Activated CD8-positive, alpha-beta T cell treated with anti-CD3 and anti-CD28 coated beads for 36 hours (primary cell): ENCODE results near the gene LACRT. TPM values are rescaled to one million over a fixed set of nuclear protein-coding genes. Genes with fewer than 3 reads are reported as not detected.

ENCODE experiments used
- ATAC-seq: fragments of 200-7000 bp; cut with Tn5 transposase; one replicate; pipeline ENCODE4 v1.10.0; 2021; ENCODE audit warnings: mild to moderate bottlenecking, moderate library complexity
- CTCF ChIA-PET: fragments of 350-600 bp; sonication (Branson Sonifier 250); formaldehyde crosslinking; loops from one replicate; lab custom pipeline; 2021; ENCODE audit warnings: antibody characterized with exemption; lab: Charles Lee
- POLR2A ChIA-PET: fragments of 350-600 bp; sonication (Branson Sonifier 250); formaldehyde crosslinking; loops from one replicate; lab custom pipeline; 2021; ENCODE audit warnings: antibody characterized with exemption; lab: Charles Lee
- DNase-seq: peaks from one replicate; pipeline ENCODE4 v3.0.0-alpha.2; 2020
- H3K27ac Mint-ChIP-seq: one replicate; pipeline ENCODE4 v1.8.0; 2021; ENCODE audit warnings: mild to moderate bottlenecking, mixed read lengths
- H3K27me3 Mint-ChIP-seq: one replicate; pipeline ENCODE4 v1.8.0; 2021; ENCODE audit warnings: mixed read lengths
- H3K36me3 Mint-ChIP-seq: one replicate; pipeline ENCODE4 v1.8.0; 2021; ENCODE audit warnings: low read depth, mixed read lengths
- H3K4me1 Mint-ChIP-seq: one replicate; pipeline ENCODE4 v1.8.0; 2021; ENCODE audit warnings: low read depth, mixed read lengths
- H3K4me3 Mint-ChIP-seq: one replicate; pipeline ENCODE4 v1.8.0; 2021; ENCODE audit warnings: mild to moderate bottlenecking, moderate library complexity, mixed read lengths
- H3K9me3 Mint-ChIP-seq: one replicate; pipeline ENCODE4 v1.8.0; 2021; ENCODE audit warnings: mixed read lengths
- intact Hi-C: fragments of 100-400 bp; cut with micrococcal nuclease; formaldehyde crosslinking; loops from one replicate; pipeline ENCODE4 v1.10.0; 2022
- total RNA-seq, 2 experiments: library from RNA; stranded (reverse); gene quantifications; one replicate each; pipeline ENCODE4 v1.2.3, GENCODE V29; 2021
- TF ChIP-seq, protein P1 (sequence below): fragments of 200-600 bp; IDR thresholded peaks from one replicate; pipeline ENCODE4 v1.8.0; 2022; ENCODE audit warnings: antibody characterized with exemption, mild to moderate bottlenecking

LACRT gene
- total RNA-seq, 2 experiments from 2014 or later, result not detected

DNA sequence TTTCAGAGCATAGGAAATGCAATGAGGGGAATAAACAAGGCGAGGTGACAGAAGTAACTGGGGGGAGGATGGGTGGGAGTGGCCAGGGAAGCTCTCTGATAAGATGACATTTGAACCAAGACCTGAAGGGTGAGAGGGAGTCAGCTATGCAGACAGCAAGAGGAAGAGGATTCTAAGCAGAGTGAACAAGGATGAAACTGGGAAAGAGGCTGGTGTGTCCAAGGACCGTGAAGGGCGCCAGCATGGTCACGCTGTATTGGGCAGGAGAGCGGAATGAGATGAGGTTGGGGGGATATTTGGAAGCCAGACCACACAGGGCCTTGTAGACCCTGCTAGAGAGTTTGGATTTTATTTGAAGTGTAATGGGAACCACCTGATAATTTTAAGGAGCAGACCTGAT, 35.7 kb downstream of the LACRT start:
- no peak for DNase-seq
- no peak overlapping the region for H3K4me3 Mint-ChIP-seq
- intact Hi-C loops, result no loop called here
- H3K36me3 Mint-ChIP-seq, result no peaks in the 10 kb centered on the region
- no peaks in the 10 kb centered on the region for H3K9me3 Mint-ChIP-seq
- H3K27ac Mint-ChIP-seq, result no peak overlapping the region
- CTCF ChIA-PET, result interaction anchor here (1.2 to 8.1 kb wide), 3 partner anchors 21 to 151 kb away, joined by 3 to 120 read pairs (median 4); no protein-coding TSS in a partner anchor
- TF ChIP-seq, protein P1, sequence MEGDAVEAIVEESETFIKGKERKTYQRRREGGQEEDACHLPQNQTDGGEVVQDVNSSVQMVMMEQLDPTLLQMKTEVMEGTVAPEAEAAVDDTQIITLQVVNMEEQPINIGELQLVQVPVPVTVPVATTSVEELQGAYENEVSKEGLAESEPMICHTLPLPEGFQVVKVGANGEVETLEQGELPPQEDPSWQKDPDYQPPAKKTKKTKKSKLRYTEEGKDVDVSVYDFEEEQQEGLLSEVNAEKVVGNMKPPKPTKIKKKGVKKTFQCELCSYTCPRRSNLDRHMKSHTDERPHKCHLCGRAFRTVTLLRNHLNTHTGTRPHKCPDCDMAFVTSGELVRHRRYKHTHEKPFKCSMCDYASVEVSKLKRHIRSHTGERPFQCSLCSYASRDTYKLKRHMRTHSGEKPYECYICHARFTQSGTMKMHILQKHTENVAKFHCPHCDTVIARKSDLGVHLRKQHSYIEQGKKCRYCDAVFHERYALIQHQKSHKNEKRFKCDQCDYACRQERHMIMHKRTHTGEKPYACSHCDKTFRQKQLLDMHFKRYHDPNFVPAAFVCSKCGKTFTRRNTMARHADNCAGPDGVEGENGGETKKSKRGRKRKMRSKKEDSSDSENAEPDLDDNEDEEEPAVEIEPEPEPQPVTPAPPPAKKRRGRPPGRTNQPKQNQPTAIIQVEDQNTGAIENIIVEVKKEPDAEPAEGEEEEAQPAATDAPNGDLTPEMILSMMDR, result no peak
- peaks cover 5% of the 10 kb centered on the region for H3K4me1 Mint-ChIP-seq
- peaks cover 6% of the 10 kb centered on the region for H3K27me3 Mint-ChIP-seq
- no peak for ATAC-seq
- POLR2A ChIA-PET, result interaction anchor here (0.9 kb wide), 1 partner anchor 136 kb away, joined by 3 read pairs; no protein-coding TSS in a partner anchor

- H3K4me3 Mint-ChIP-seq, result no peak overlapping the region
- ChIA-PET POLR2A (no interaction called here), CTCF (interaction anchor here (0.9 to 8.1 kb wide), 22 partner anchors 8 to 105 kb away, joined by 3 to 120 read pairs (median 5); partner anchors contain the start of gene PDE1B)
- no peaks in the 10 kb centered on the region for H3K9me3 Mint-ChIP-seq
- no peaks in the 10 kb centered on the region for H3K4me1 Mint-ChIP-seq
- DNase-seq (peak; percentile 71), ATAC-seq (peak; percentile 60)
- H3K36me3 Mint-ChIP-seq, result no peaks in the 10 kb centered on the region
- H3K27ac Mint-ChIP-seq, result no peak overlapping the region
- TF ChIP-seq, protein P1, result peak; percentile 81
- H3K27me3 Mint-ChIP-seq, result peaks cover 6% of the 10 kb centered on the region
- intact Hi-C loops, result no loop called here
Measured at GRCh38 chr12:54596526-54596946, 38.2 kb downstream of the LACRT start.

GRCh38 chr12:54595471-54595870, 39.2 kb downstream of the LACRT start:
- ChIA-PET POLR2A (no interaction called here), CTCF (interaction anchor here (0.9 to 8.1 kb wide), 17 partner anchors 9 to 75 kb away, joined by 3 to 120 read pairs (median 4); no protein-coding TSS in a partner anchor)
- Mint-ChIP-seq H3K27ac (no peak overlapping the region), H3K27me3 (peaks cover 15% of the 10 kb centered on the region), H3K4me1 (no peaks in the 10 kb centered on the region), H3K36me3 (no peaks in the 10 kb centered on the region), H3K9me3 (no peaks in the 10 kb centered on the region), H3K4me3 (no peak overlapping the region)
- TF ChIP-seq, protein P1, result no peak
- ATAC-seq (no peak), DNase-seq (no peak)
- intact Hi-C loops, result no loop called here

GRCh38 chr12:54593725-54594124, 41.0 kb downstream of the LACRT start:
- POLR2A ChIA-PET, result no interaction called here
- Mint-ChIP-seq H3K27ac (no peak overlapping the region), H3K9me3 (no peaks in the 10 kb centered on the region), H3K4me3 (no peak overlapping the region), H3K36me3 (no peaks in the 10 kb centered on the region), H3K4me1 (peaks cover 4% of the 10 kb centered on the region), H3K27me3 (peaks cover 31% of the 10 kb centered on the region)
- CTCF ChIA-PET, result interaction anchor here (0.7 to 2.6 kb wide), 5 partner anchors 8 to 67 kb away, joined by 3 to 15 read pairs (median 6); no protein-coding TSS in a partner anchor
- TF ChIP-seq, protein P1, result no peak
- intact Hi-C loops, result no loop called here
- DNase-seq (no peak), ATAC-seq (no peak)

- peaks cover 32% of the 10 kb centered on the region for H3K27me3 Mint-ChIP-seq
- TF ChIP-seq, protein P1, result no peak
- DNase-seq, result no peak
- H3K9me3 Mint-ChIP-seq, result no peaks in the 10 kb centered on the region
- no peak overlapping the region for H3K27ac Mint-ChIP-seq
- CTCF ChIA-PET, result interaction anchor here (0.7 to 2.6 kb wide), 6 partner anchors 9 to 479 kb away, joined by 3 to 15 read pairs (median 5); no protein-coding TSS in a partner anchor
- POLR2A ChIA-PET, result no interaction called here
- intact Hi-C loops, result no loop called here
- ATAC-seq, result no peak
- H3K36me3 Mint-ChIP-seq, result no peaks in the 10 kb centered on the region
- H3K4me1 Mint-ChIP-seq, result peaks cover 5% of the 10 kb centered on the region
- H3K4me3 Mint-ChIP-seq, result no peak overlapping the region
Measured at GRCh38 chr12:54593135-54593534, 41.6 kb downstream of the LACRT start.
